Upper lobe of left lung (tissue), 4 donors: ENCODE data around the gene PLD3.

Experiments
- CTCF ChIP-seq, 6 experiments: fragments of 450-650 bp in 4 of 6; fragments of 200-600 bp in 2 of 6; sonication (generic) in 2 of 6; IDR thresholded peaks; one replicate each; pipeline ENCODE4 v1.5.1; 2016 to 2019; ENCODE audit warnings: antibody characterized with exemption in 6 of 6
- EP300 ChIP-seq, 4 donors: sonication (generic); formaldehyde crosslinking; IDR thresholded peaks; one replicate each; pipeline ENCODE4 v1.5.1; 2017; ENCODE audit warnings: antibody characterized with exemption in 4 of 4, control low read depth in 2 of 4
- POLR2A ChIP-seq, 4 donors: fragments of 450-650 bp; IDR thresholded peaks; one replicate each; pipeline ENCODE4 v1.5.1; 2016 to 2017; ENCODE audit warnings: antibody characterized with exemption in 4 of 4, mild to moderate bottlenecking in 2 of 4

GRCh38 chr19:40414542-40415535, 66.3 kb downstream of the PLD3 start:
- TF ChIP-seq CTCF (IDR thresholded peaks at IDR 0.05) (no peak), POLR2A (IDR thresholded peaks at IDR 0.05) (no peak), EP300 (IDR thresholded peaks at IDR 0.05) (no peak)
